HUES64 (cell line): Measurements from ENCODE around the gene HLA-DOA.

Experiments used
- H3K27ac ChIP-seq: 2 replicates; pipeline ENCODE4 v1.7.0; 2013; ENCODE audit warnings: low read depth, low read length, inconsistent platforms
- H3K27me3 ChIP-seq: 2 replicates; pipeline ENCODE4 v1.6.1; 2013; ENCODE audit warnings: mild to moderate bottlenecking, low read length; ENCODE audit not compliant: insufficient read depth
- H3K36me3 ChIP-seq: 2 replicates; pipeline ENCODE4 v1.6.1; 2013; ENCODE audit warnings: mild to moderate bottlenecking, low read length; ENCODE audit not compliant: insufficient read depth
- H3K4me1 ChIP-seq: 2 replicates; pipeline ENCODE4 v1.6.1; 2013; ENCODE audit warnings: mild to moderate bottlenecking, low read length, moderate library complexity; ENCODE audit not compliant: insufficient read depth
- H3K4me3 ChIP-seq: 2 replicates; pipeline ENCODE4 v1.5.1; 2013; ENCODE audit warnings: mild to moderate bottlenecking, low read length, moderate library complexity
- H3K9ac ChIP-seq: 2 replicates; pipeline ENCODE4 v1.6.1; 2013; ENCODE audit warnings: mild to moderate bottlenecking, low read depth, low read length
- H3K9me3 ChIP-seq: 2 replicates; pipeline ENCODE4 v1.6.1; 2013; ENCODE audit warnings: low read depth, low read length; ENCODE audit not compliant: insufficient read depth
- WGBS: fragments of 150-250, 120-280 bp; methylation state at CpG from one replicate; pipeline ENCODE4 v1.1.7; 2013; ENCODE audit warnings: missing lambda C conversion rate; 5-methylcytosine and 5-hydroxymethylcytosine counted together

HLA-DOA gene

GRCh38 chr6:33029328-33030184, 20.2 kb upstream of the HLA-DOA start:
- H3K9me3 ChIP-seq: no peaks in the 10 kb centered on the region
- H3K27me3 ChIP-seq: peaks cover 3% of the 10 kb centered on the region; the same call in 1 of the 2 replicates
- WGBS: 65% methylated on average over 6 of the region's 6 CpGs
- H3K4me3 ChIP-seq: no peak overlapping the region
- H3K27ac ChIP-seq: no peak overlapping the region
- H3K36me3 ChIP-seq: no peaks in the 10 kb centered on the region
- H3K4me1 ChIP-seq: no peaks in the 10 kb centered on the region
- no peak overlapping the region for H3K9ac ChIP-seq

- H3K9ac ChIP-seq: no peak overlapping the region
- H3K4me1 ChIP-seq: no peaks in the 10 kb centered on the region
- no peak overlapping the region for H3K4me3 ChIP-seq
- no peaks in the 10 kb centered on the region for H3K9me3 ChIP-seq
- H3K27ac ChIP-seq: no peak overlapping the region
- 54% methylated on average over 1 of the region's 1 CpG for WGBS
- H3K36me3 ChIP-seq: no peaks in the 10 kb centered on the region
- peaks cover 3% of the 10 kb centered on the region; the same call in 1 of the 2 replicates for H3K27me3 ChIP-seq
These were observed 18.9 kb upstream of the HLA-DOA start for GRCh38 chr6:33028220-33028849.

GRCh38 chr6:33024521-33024920, 15.1 kb upstream of the HLA-DOA start:
- H3K9ac ChIP-seq: no peak overlapping the region

GRCh38 chr6:33023536-33023935, 14.1 kb upstream of the HLA-DOA start:
- WGBS: 50% methylated on average over 2 of the region's 3 CpGs
- H3K4me1 ChIP-seq: no peaks in the 10 kb centered on the region
- H3K9me3 ChIP-seq: no peaks in the 10 kb centered on the region
- no peak overlapping the region for H3K9ac ChIP-seq
- no peak overlapping the region for H3K4me3 ChIP-seq
- no peaks in the 10 kb centered on the region for H3K36me3 ChIP-seq
- no peak overlapping the region for H3K27ac ChIP-seq
- no peaks in the 10 kb centered on the region for H3K27me3 ChIP-seq

More at GRCh38 chr6:33024521-33024920, 15.1 kb upstream of the HLA-DOA start:
- no peaks in the 10 kb centered on the region for H3K27me3 ChIP-seq
- no peaks in the 10 kb centered on the region for H3K9me3 ChIP-seq
- no peak overlapping the region for H3K27ac ChIP-seq
- no peaks in the 10 kb centered on the region for H3K36me3 ChIP-seq
- H3K4me3 ChIP-seq: no peak overlapping the region
- H3K4me1 ChIP-seq: no peaks in the 10 kb centered on the region

GRCh38 chr6:33021917-33022316, 12.5 kb upstream of the HLA-DOA start:
- H3K27me3 ChIP-seq: no peaks in the 10 kb centered on the region
- no peaks in the 10 kb centered on the region for H3K4me1 ChIP-seq
- no peak overlapping the region for H3K4me3 ChIP-seq
- 91% methylated on average over 11 of the region's 11 CpGs for WGBS
- H3K9ac ChIP-seq: no peak overlapping the region
- H3K36me3 ChIP-seq: no peaks in the 10 kb centered on the region
- H3K9me3 ChIP-seq: no peaks in the 10 kb centered on the region
- no peak overlapping the region for H3K27ac ChIP-seq

- Histone ChIP-seq H3K36me3 (no peaks in the 10 kb centered on the region), H3K27ac (no peak overlapping the region), H3K27me3 (no peaks in the 10 kb centered on the region), H3K9me3 (no peaks in the 10 kb centered on the region), H3K4me3 (no peak overlapping the region), H3K4me1 (no peaks in the 10 kb centered on the region), H3K9ac (no peak overlapping the region)
These were observed 10.0 kb upstream of the HLA-DOA start for GRCh38 chr6:33019372-33019771.

GRCh38 chr6:33018904-33019303, 9.5 kb upstream of the HLA-DOA start:
- H3K9me3 ChIP-seq: no peaks in the 10 kb centered on the region
- no peaks in the 10 kb centered on the region for H3K36me3 ChIP-seq
- H3K27me3 ChIP-seq: no peaks in the 10 kb centered on the region
- no peak overlapping the region for H3K4me3 ChIP-seq
- no peaks in the 10 kb centered on the region for H3K4me1 ChIP-seq
- no peak overlapping the region for H3K9ac ChIP-seq
- H3K27ac ChIP-seq: no peak overlapping the region
- WGBS: 68% methylated on average over 6 of the region's 6 CpGs

GRCh38 chr6:33018418-33018817, 9.0 kb upstream of the HLA-DOA start:
- H3K27me3 ChIP-seq: no peaks in the 10 kb centered on the region
- no peak overlapping the region for H3K9ac ChIP-seq
- H3K4me1 ChIP-seq: no peaks in the 10 kb centered on the region
- H3K36me3 ChIP-seq: no peaks in the 10 kb centered on the region
- H3K4me3 ChIP-seq: no peak overlapping the region
- no peaks in the 10 kb centered on the region for H3K9me3 ChIP-seq
- no peak overlapping the region for H3K27ac ChIP-seq

GRCh38 chr6:33017694-33018353, 8.4 kb upstream of the HLA-DOA start:
- H3K9me3 ChIP-seq: no peaks in the 10 kb centered on the region
- no peaks in the 10 kb centered on the region for H3K36me3 ChIP-seq
- H3K4me3 ChIP-seq: no peak overlapping the region
- no peak overlapping the region for H3K9ac ChIP-seq
- H3K27ac ChIP-seq: no peak overlapping the region
- no peaks in the 10 kb centered on the region for H3K27me3 ChIP-seq
- 78% methylated on average over 3 of the region's 3 CpGs for WGBS
- H3K4me1 ChIP-seq: no peaks in the 10 kb centered on the region

GRCh38 chr6:33017018-33017417, 7.6 kb upstream of the HLA-DOA start:
- Histone ChIP-seq H3K36me3 (no peaks in the 10 kb centered on the region), H3K27ac (no peak overlapping the region), H3K4me1 (no peaks in the 10 kb centered on the region; the same call in 1 of the 2 replicates), H3K4me3 (no peak overlapping the region), H3K9ac (no peak overlapping the region), H3K9me3 (no peaks in the 10 kb centered on the region), H3K27me3 (no peaks in the 10 kb centered on the region)
- 48% methylated on average over 2 of the region's 4 CpGs for WGBS

- Histone ChIP-seq H3K36me3 (no peaks in the 10 kb centered on the region), H3K4me1 (peaks cover under 1% of the 10 kb centered on the region; the same call in 1 of the 2 replicates), H3K27me3 (no peaks in the 10 kb centered on the region), H3K9me3 (no peaks in the 10 kb centered on the region), H3K4me3 (no peak overlapping the region), H3K9ac (no peak overlapping the region), H3K27ac (no peak overlapping the region)
- 88% methylated on average over 11 of the region's 11 CpGs for WGBS
These were observed 6.4 kb upstream of the HLA-DOA start for GRCh38 chr6:33015798-33016197.
